Type B pancreatic cell (in vitro differentiated cells): Measurements from ENCODE around the gene ADCY9. TPM values are rescaled to one million over a fixed set of nuclear protein-coding genes. Genes with fewer than 3 reads are reported as not detected.

ENCODE experiments used
- DNase-seq: peaks from one replicate; pipeline ENCODE4 v3.0.0; 2021; ENCODE audit warnings: mixed read lengths; ENCODE audit not compliant: unreplicated experiment; ENCODE audit errors: extremely low spot score
- H3K27ac Mint-ChIP-seq: 2 replicates; pipeline ENCODE4 v1.8.0; 2021; ENCODE audit warnings: mild to moderate bottlenecking, mixed read lengths
- H3K27me3 Mint-ChIP-seq: 2 replicates; pipeline ENCODE4 v1.8.0; 2021; ENCODE audit warnings: mixed read lengths
- H3K36me3 Mint-ChIP-seq: 2 replicates; pipeline ENCODE4 v1.8.0; 2021; ENCODE audit warnings: mixed read lengths
- H3K4me1 Mint-ChIP-seq: one replicate; pipeline ENCODE4 v1.8.0; 2021; ENCODE audit warnings: mixed read lengths; ENCODE audit not compliant: unreplicated experiment
- H3K4me3 Mint-ChIP-seq: 2 replicates; pipeline ENCODE4 v1.8.0; 2021; ENCODE audit warnings: mild to moderate bottlenecking, mixed read lengths
- H3K9me3 Mint-ChIP-seq: 2 replicates; pipeline ENCODE4 v1.8.0; 2021; ENCODE audit warnings: mixed read lengths
- CTCF ChIP-seq: fragments of 200-600 bp; sonication (generic); conservative IDR thresholded peaks from 2 replicates; pipeline ENCODE4 v1.5.0; 2021; ENCODE audit warnings: antibody characterized with exemption, mild to moderate bottlenecking
- total RNA-seq: library from RNA; stranded (reverse); gene quantifications from 2 replicates; pipeline ENCODE4 v1.2.1, GENCODE V29; 2021; ENCODE audit warnings: low replicate concordance

The ADCY9 gene
- total RNA-seq, 1 donor from 2014 or later: 13.9 TPM

GRCh38 chr16:3971706-3972105 is 144.5 kb downstream of the ADCY9 start:
- peaks cover under 1% of the 10 kb centered on the region for H3K9me3 Mint-ChIP-seq
- no peak overlapping the region for H3K27ac Mint-ChIP-seq
- peaks cover under 1% of the 10 kb centered on the region for H3K36me3 Mint-ChIP-seq
- TF ChIP-seq CTCF: no peak
- H3K27me3 Mint-ChIP-seq: no peaks in the 10 kb centered on the region
- H3K4me3 Mint-ChIP-seq: no peak overlapping the region
- DNase-seq: no peak
- no peaks in the 10 kb centered on the region for H3K4me1 Mint-ChIP-seq

GRCh38 chr16:3971261-3971660 is 145.0 kb downstream of the ADCY9 start:
- Mint-ChIP-seq H3K4me3 (no peak overlapping the region), H3K27me3 (no peaks in the 10 kb centered on the region), H3K4me1 (no peaks in the 10 kb centered on the region), H3K27ac (no peak overlapping the region), H3K9me3 (peaks cover 4% of the 10 kb centered on the region), H3K36me3 (peaks cover 5% of the 10 kb centered on the region)
- no peak for DNase-seq
- TF ChIP-seq CTCF: no peak

- TF ChIP-seq CTCF: no peak
- no peak overlapping the region for H3K4me3 Mint-ChIP-seq
- no peak for DNase-seq
- H3K27ac Mint-ChIP-seq: no peak overlapping the region
- no peaks in the 10 kb centered on the region for H3K27me3 Mint-ChIP-seq
- peaks cover 12% of the 10 kb centered on the region for H3K36me3 Mint-ChIP-seq
- H3K4me1 Mint-ChIP-seq: peaks cover under 1% of the 10 kb centered on the region
- H3K9me3 Mint-ChIP-seq: peaks cover 7% of the 10 kb centered on the region
Observed at GRCh38 chr16:3968551-3968950, 147.7 kb downstream of the ADCY9 start.

- no peak overlapping the region for H3K4me3 Mint-ChIP-seq
- H3K4me1 Mint-ChIP-seq: peaks cover 10% of the 10 kb centered on the region
- H3K36me3 Mint-ChIP-seq: peaks cover 12% of the 10 kb centered on the region
- no peak overlapping the region for H3K27ac Mint-ChIP-seq
- peaks cover 4% of the 10 kb centered on the region for H3K27me3 Mint-ChIP-seq
- DNase-seq: no peak
- TF ChIP-seq CTCF: no peak
- peaks cover 7% of the 10 kb centered on the region for H3K9me3 Mint-ChIP-seq
Observed at GRCh38 chr16:3966681-3967080, 149.6 kb downstream of the ADCY9 start.

- no peak for TF ChIP-seq CTCF
- no peak overlapping the region for H3K4me3 Mint-ChIP-seq
- no peak for DNase-seq
- H3K9me3 Mint-ChIP-seq: peaks cover 7% of the 10 kb centered on the region
- no peak overlapping the region for H3K27ac Mint-ChIP-seq
- peaks cover 12% of the 10 kb centered on the region for H3K36me3 Mint-ChIP-seq
- H3K27me3 Mint-ChIP-seq: peaks cover 4% of the 10 kb centered on the region
- H3K4me1 Mint-ChIP-seq: peaks cover 10% of the 10 kb centered on the region
Observed at GRCh38 chr16:3965781-3966582, 150.3 kb downstream of the ADCY9 start.
